B cell (primary cell): ENCODE measurements around the gene RWDD4. TPM values are rescaled to one million over a fixed set of nuclear protein-coding genes. Genes with fewer than 3 reads are reported as not detected.

Experiments
- ATAC-seq: fragments of 200-7000 bp; cut with Tn5 transposase; one replicate; pipeline ENCODE4 v1.10.0; 2021; ENCODE audit warnings: low read depth, mild to moderate bottlenecking, moderate number of reproducible peaks, moderate library complexity
- CTCF ChIA-PET: fragments of 350-600 bp; sonication (Branson Sonifier 250); formaldehyde crosslinking; loops from one replicate; lab custom pipeline; 2021; ENCODE audit warnings: antibody characterized with exemption, inconsistent platforms; lab: Charles Lee
- POLR2A ChIA-PET: fragments of 350-600 bp; sonication (Branson Sonifier 250); formaldehyde crosslinking; loops from one replicate; lab custom pipeline; 2021; ENCODE audit warnings: antibody characterized with exemption; lab: Charles Lee
- DNase-seq: peaks from one replicate; pipeline ENCODE4 v3.0.0; 2013
- H2AFZ ChIP-seq: 2 replicates; pipeline ENCODE4 v1.6.1; 2012; ENCODE audit warnings: mild to moderate bottlenecking, low read depth, low read length; ENCODE audit not compliant: insufficient read depth, poor library complexity, severe bottlenecking
- H3K27ac ChIP-seq, 2 donors: 1 replicate in 1 of 2; 2 replicates in 1 of 2; pipeline ENCODE4 v1.5.1; 2012 to 2013; ENCODE audit warnings: low read length in 2 of 2, mild to moderate bottlenecking in 2 of 2, moderate library complexity in 1 of 2
- H3K27me3 ChIP-seq, 4 experiments: fragments of 200-600 bp in 1 of 4; sonication (generic) in 1 of 4; replicated peaks in 1 of 4; 1 replicate in 2 of 4; 2 replicates in 2 of 4; pipeline versions ENCODE4 v1.6.1 to v1.7.0; 2013 to 2016; ENCODE audit warnings: low read length in 3 of 4, mild to moderate bottlenecking in 2 of 4, mixed read lengths in 1 of 4, moderate library complexity in 1 of 4; ENCODE audit not compliant: insufficient read depth in 4 of 4, control insufficient read depth in 3 of 4; ENCODE audit errors: control extremely low read depth in 1 of 4
- H3K36me3 ChIP-seq, 2 experiments: replicated peaks in 1 of 2; 1 replicate in 1 of 2; 2 replicates in 1 of 2; pipeline versions ENCODE4 v1.6.1 to v1.7.1; 2013; ENCODE audit warnings: low read length in 1 of 2; ENCODE audit not compliant: insufficient read depth in 2 of 2, control insufficient read depth in 1 of 2; ENCODE audit errors: control extremely low read depth in 1 of 2, extremely low read depth in 1 of 2
- H3K4me1 ChIP-seq, 2 donors: fragments of 200-600 bp in 1 of 2; sonication (generic) in 1 of 2; 1 replicate in 1 of 2; 2 replicates in 1 of 2; pipeline versions ENCODE4 v1.5.1 to v1.6.1; 2013 to 2017; ENCODE audit warnings: low read length in 2 of 2; ENCODE audit not compliant: control insufficient read depth in 2 of 2, insufficient read depth in 2 of 2
- H3K4me2 ChIP-seq: replicated peaks from 2 replicates; pipeline ENCODE3; 2012; ENCODE audit warnings: mild to moderate bottlenecking, low read depth, low read length; ENCODE audit not compliant: poor library complexity, severe bottlenecking
- H3K4me3 ChIP-seq, 5 experiments: fragments of 200-600 bp in 1 of 5; sonication (generic) in 1 of 5; 1 replicate in 3 of 5; 2 replicates in 2 of 5; pipeline versions ENCODE4 v1.5.1 to v1.7.0; 2011 to 2016; ENCODE audit warnings: low read length in 4 of 5, mild to moderate bottlenecking in 4 of 5, low read depth in 2 of 5, control low read depth in 1 of 5, moderate library complexity in 1 of 5; ENCODE audit not compliant: insufficient read depth in 1 of 5; ENCODE audit errors: control extremely low read depth in 1 of 5, extremely low read depth in 1 of 5
- H3K79me2 ChIP-seq: fragments of 200-600 bp; sonication (generic); one replicate; pipeline ENCODE4 v1.6.0; 2016; ENCODE audit warnings: low read length; ENCODE audit not compliant: control insufficient read depth, insufficient read depth
- H3K9ac ChIP-seq: fragments of 200-600 bp; sonication (generic); 2 replicates; pipeline ENCODE4 v1.6.1; 2017; ENCODE audit warnings: mild to moderate bottlenecking, low read length, moderate library complexity
- H3K9me3 ChIP-seq, 3 donors: one replicate each; pipeline versions ENCODE4 v1.6.1 to v1.7.1; 2013; ENCODE audit warnings: low read length in 2 of 3; ENCODE audit not compliant: control insufficient read depth in 2 of 3, insufficient read depth in 1 of 3; ENCODE audit errors: control extremely low read depth in 1 of 3
- H4K20me1 ChIP-seq: 2 replicates; pipeline ENCODE4 v1.6.0; 2012; ENCODE audit warnings: mild to moderate bottlenecking, low read length; ENCODE audit not compliant: insufficient read depth, control insufficient read depth, poor library complexity, severe bottlenecking
- H3K27ac Mint-ChIP-seq: one replicate; pipeline ENCODE4 v1.8.0; 2021; ENCODE audit warnings: mixed read lengths
- H3K27me3 Mint-ChIP-seq: one replicate; pipeline ENCODE4 v1.8.0; 2021; ENCODE audit warnings: mixed read lengths
- H3K4me1 Mint-ChIP-seq: one replicate; pipeline ENCODE4 v1.8.0; 2021; ENCODE audit warnings: mixed read lengths
- H3K4me3 Mint-ChIP-seq: one replicate; pipeline ENCODE4 v1.8.0; 2021; ENCODE audit warnings: mixed read lengths
- H3K9me3 Mint-ChIP-seq: one replicate; pipeline ENCODE4 v1.8.0; 2022; ENCODE audit warnings: mixed read lengths; ENCODE audit not compliant: insufficient read depth
- CTCF ChIP-seq: fragments of 200-600 bp; IDR thresholded peaks from one replicate; pipeline ENCODE4 v1.8.0; 2022; ENCODE audit warnings: antibody characterized with exemption, mild to moderate bottlenecking
- EZH2 ChIP-seq: IDR thresholded peaks from 2 replicates; pipeline ENCODE4 v1.6.1; 2012; ENCODE audit warnings: borderline replicate concordance, low read depth, mild to moderate bottlenecking, moderate library complexity, low read length; ENCODE audit not compliant: insufficient read depth, poor library complexity, severe bottlenecking
- WGBS: methylation state at CpG from one replicate; pipeline ENCODE4 v1.1.5; 2013; ENCODE audit warnings: missing lambda C conversion rate; ENCODE audit not compliant: insufficient coverage; 5-methylcytosine and 5-hydroxymethylcytosine counted together
- intact Hi-C: fragments of 100-400 bp; cut with micrococcal nuclease; formaldehyde crosslinking; loops from one replicate; pipeline ENCODE4 v1.10.0; 2022
- polyA plus RNA-seq: library from polyadenylated mRNA; depleted of rRNA; stranded (reverse); fragments of >200 nt; gene quantifications from 2 replicates; pipeline ENCODE4 v1.2.3, GENCODE V29; 2012
- total RNA-seq, 2 donors: library from RNA; stranded (reverse); fragments of 120-200 nt in 1 of 2; gene quantifications; 1 replicate in 1 of 2; 2 replicates in 1 of 2; pipeline versions ENCODE4 v1.2.3 to v1.2.4, GENCODE V29; 2013 to 2022

The RWDD4 gene
- total and polyA plus RNA-seq, 2 donors (not counting 1 experiment from before 2014, with no cell fraction given), result 3.0 to 16.3 TPM

GRCh38 chr4:183670960-183671555, 12.1 kb upstream of the RWDD4 start:
- Histone ChIP-seq H3K4me1 (no peaks in the 10 kb centered on the region), H3K9me3 (no peaks in the 10 kb centered on the region), H3K36me3 (peaks cover 14 to 56% of the 10 kb centered on the region in 2 experiments), H3K27ac (no peak overlapping the region), H3K79me2 (peaks cover 1% of the 10 kb centered on the region), H3K27me3 (no peaks in the 10 kb centered on the region), H3K9ac (no peak overlapping the region), H3K4me3 (no peak overlapping the region), H3K4me2 (no peak overlapping the region), H2AFZ (no peak overlapping the region), H4K20me1 (peaks cover 3% of the 10 kb centered on the region)
- Mint-ChIP-seq H3K27me3 (no peaks in the 10 kb centered on the region), H3K4me3 (no peak overlapping the region), H3K27ac (no peak overlapping the region), H3K4me1 (peaks cover 2% of the 10 kb centered on the region), H3K9me3 (no peaks in the 10 kb centered on the region)
- ChIA-PET POLR2A (no interaction called here), CTCF (no interaction called here)
- TF ChIP-seq CTCF, result no peak
- TF ChIP-seq EZH2, result no peak
- DNase-seq (no peak), ATAC-seq (no peak)
- intact Hi-C loops, result no loop called here
- whole genome bisulfite sequencing, result 100% methylated on average over 9 of the region's 12 CpGs

GRCh38 chr4:183670251-183670650, 11.3 kb upstream of the RWDD4 start:
- no peak overlapping the region for H3K4me3 ChIP-seq
- WGBS, result no CpG with 5 or more reads among the region's 3 CpGs
- Mint-ChIP-seq H3K27ac (no peak overlapping the region), H3K4me3 (no peak overlapping the region), H3K4me1 (peaks cover 2% of the 10 kb centered on the region), H3K27me3 (no peaks in the 10 kb centered on the region), H3K9me3 (no peaks in the 10 kb centered on the region)
- H3K36me3 ChIP-seq, result peaks cover 11 to 65% of the 10 kb centered on the region in 2 experiments
- DNase-seq (no peak), ATAC-seq (no peak)
- TF ChIP-seq EZH2, result no peak
- TF ChIP-seq CTCF, result no peak
- POLR2A ChIA-PET, result no interaction called here
- intact Hi-C loops, result no loop called here
- H3K27ac ChIP-seq, result no peak overlapping the region
- no peaks in the 10 kb centered on the region for H3K4me1 ChIP-seq
- H3K4me2 ChIP-seq, result no peak overlapping the region
- H3K79me2 ChIP-seq, result peaks cover 7% of the 10 kb centered on the region
- H4K20me1 ChIP-seq, result peaks cover 4% of the 10 kb centered on the region
- CTCF ChIA-PET, result no interaction called here
- H3K27me3 ChIP-seq, result no peaks in the 10 kb centered on the region
- no peak overlapping the region for H2AFZ ChIP-seq
- no peak overlapping the region for H3K9ac ChIP-seq
- H3K9me3 ChIP-seq, result no peaks in the 10 kb centered on the region
